GM12891 (cell line): ENCODE measurements around the gene COX7A2.

Experiments used
- PAX5 ChIP-seq: IDR thresholded peaks from 2 replicates; pipeline ENCODE4 v1.6.1; 2011; ENCODE audit warnings: low read length, moderate library complexity, mild to moderate bottlenecking; ENCODE audit not compliant: insufficient read depth, severe bottlenecking
- POLR2A ChIP-seq: IDR thresholded peaks from 2 replicates; pipeline ENCODE4 v1.6.1; 2011; ENCODE audit warnings: low read depth, low read length, control low read depth
- POLR2AphosphoS5 ChIP-seq: IDR thresholded peaks from 2 replicates; pipeline ENCODE4 v1.6.1; 2011; ENCODE audit warnings: low read depth, low read length, control low read depth
- POU2F2 ChIP-seq: IDR thresholded peaks from 2 replicates; pipeline ENCODE4 v1.6.1; 2011; ENCODE audit warnings: low read depth, mild to moderate bottlenecking, control low read depth, low read length, moderate library complexity
- TAF1 ChIP-seq: IDR thresholded peaks from 2 replicates; pipeline ENCODE4 v1.6.1; 2011; ENCODE audit warnings: low read depth, low read length, control low read depth

- TF ChIP-seq POLR2A (no peak), POLR2AphosphoS5 (no peak), PAX5 (no peak), TAF1 (no peak), POU2F2 (no peak)
Measured at GRCh38 chr6:75278474-75279077, 35.0 kb upstream of the COX7A2 start.
